GM12891 (cell line): ENCODE data around the gene DCAF16.

ENCODE experiments used
- PAX5 ChIP-seq: IDR thresholded peaks from 2 replicates; pipeline ENCODE4 v1.6.1; 2011; ENCODE audit warnings: low read length, moderate library complexity, mild to moderate bottlenecking; ENCODE audit not compliant: insufficient read depth, severe bottlenecking
- POLR2A ChIP-seq: IDR thresholded peaks from 2 replicates; pipeline ENCODE4 v1.6.1; 2011; ENCODE audit warnings: low read depth, low read length, control low read depth
- POLR2AphosphoS5 ChIP-seq: IDR thresholded peaks from 2 replicates; pipeline ENCODE4 v1.6.1; 2011; ENCODE audit warnings: low read depth, low read length, control low read depth
- POU2F2 ChIP-seq: IDR thresholded peaks from 2 replicates; pipeline ENCODE4 v1.6.1; 2011; ENCODE audit warnings: low read depth, mild to moderate bottlenecking, control low read depth, low read length, moderate library complexity
- SPI1 ChIP-seq: IDR thresholded peaks from 2 replicates; pipeline ENCODE4 v1.6.1; 2011; ENCODE audit warnings: low read depth, low read length, control low read depth
- TAF1 ChIP-seq: IDR thresholded peaks from 2 replicates; pipeline ENCODE4 v1.6.1; 2011; ENCODE audit warnings: low read depth, low read length, control low read depth

- TF ChIP-seq POLR2A: no peak
- TF ChIP-seq POLR2AphosphoS5: no peak
- TF ChIP-seq TAF1: no peak
- TF ChIP-seq PAX5: no peak
- TF ChIP-seq SPI1: no peak
- no peak for TF ChIP-seq POU2F2
Measured at GRCh38 chr4:17780501-17781299, 29.9 kb downstream of the DCAF16 start.
